A673 (cell line): Measurements from ENCODE around the gene GNG7.

Experiments used
- CTCF ChIP-seq: fragments of 300-800, 200-600 bp; sonication (generic); conservative IDR thresholded peaks from 2 replicates; pipeline ENCODE4 v1.5.1; 2017; ENCODE audit warnings: low read depth, mild to moderate bottlenecking, antibody characterized with exemption, low read length, moderate library complexity, mixed read lengths
- EZH2 ChIP-seq: fragments of 200-600 bp; sonication (generic); IDR thresholded peaks from 2 replicates; pipeline ENCODE4 v1.6.1; 2017; ENCODE audit warnings: borderline replicate concordance, low read depth, mild to moderate bottlenecking, mixed read lengths, antibody characterized with exemption, low read length; ENCODE audit not compliant: poor library complexity, severe bottlenecking

- no peak for TF ChIP-seq CTCF
- TF ChIP-seq EZH2: no peak
These were observed 3.8 kb upstream of the GNG7 start for GRCh38 chr19:2706251-2706650.
